Panc1 (cell line): ENCODE results near the gene CIAPIN1. TPM values are rescaled to one million over a fixed set of nuclear protein-coding genes. Genes with fewer than 3 reads are reported as not detected.

ENCODE experiments used
- ATAC-seq: fragments of 200-7000 bp; cut with Tn5 transposase; 2 replicates; pipeline ENCODE4 v1.9.1; 2020; ENCODE audit warnings: mild to moderate bottlenecking, moderate library complexity
- BruUV-seq: library from RNA; stranded (reverse); fragments of 400-500 nt; replicated peaks from 2 replicates; lab custom pipeline; 2021; lab: Mats Ljungman, UMichigan
- CTCF ChIA-PET: fragments of 300-600 bp; sonication (Branson Sonifier 250); formaldehyde crosslinking; loops from one replicate; lab custom pipeline; 2022; ENCODE audit warnings: antibody characterized with exemption; lab: Charles Lee
- POLR2A ChIA-PET: fragments of 300-600 bp; sonication (Branson Sonifier 250); formaldehyde crosslinking; loops from one replicate; lab custom pipeline; 2022; ENCODE audit warnings: antibody characterized with exemption; lab: Charles Lee
- DNase-seq: peaks from one replicate; pipeline ENCODE4 v3.0.0-alpha.2; 2010; ENCODE audit warnings: low read depth, low spot score
- H3K27ac ChIP-seq: 2 replicates; pipeline ENCODE4 v1.5.1; 2011; ENCODE audit warnings: mild to moderate bottlenecking, low read length, inconsistent platforms
- H3K27me3 ChIP-seq: fragments of 200-500 bp; sonication (Bioruptor generic); 2 replicates; pipeline ENCODE4 v1.6.0; 2014; ENCODE audit warnings: low read length, inconsistent platforms; ENCODE audit not compliant: control insufficient read depth, insufficient read depth
- H3K36me3 ChIP-seq: fragments of 200-500 bp; sonication (Bioruptor generic); 2 replicates; pipeline ENCODE4 v1.5.1; 2014; ENCODE audit warnings: inconsistent platforms, mild to moderate bottlenecking, low read length, moderate library complexity; ENCODE audit not compliant: control insufficient read depth, insufficient read depth
- H3K4me1 ChIP-seq: 2 replicates; pipeline ENCODE4 v1.5.1; 2011; ENCODE audit warnings: inconsistent platforms, mild to moderate bottlenecking, low read length, moderate library complexity; ENCODE audit not compliant: control insufficient read depth, insufficient read depth
- H3K4me3 ChIP-seq, 2 experiments: 2 replicates each; pipeline ENCODE4 v1.5.1; 2011 to 2012; ENCODE audit warnings: low read depth in 2 of 2, low read length in 2 of 2, mild to moderate bottlenecking in 2 of 2, inconsistent platforms in 1 of 2, moderate library complexity in 1 of 2
- H3K9me3 ChIP-seq: fragments of 200-500 bp; sonication (Bioruptor generic); 2 replicates; pipeline ENCODE4 v1.5.1; 2014; ENCODE audit warnings: low read depth, mild to moderate bottlenecking, inconsistent platforms, low read length, moderate library complexity; ENCODE audit not compliant: control insufficient read depth, insufficient read depth
- CTCF ChIP-seq: fragments of 450-650 bp; IDR thresholded peaks from 2 replicates; pipeline ENCODE4 v1.5.1; 2017; ENCODE audit warnings: mild to moderate bottlenecking
- POLR2AphosphoS5 ChIP-seq: IDR thresholded peaks from 2 replicates; pipeline ENCODE4 v1.6.1; 2012; ENCODE audit warnings: mild to moderate bottlenecking, low read depth, low read length, moderate library complexity
- SIN3A ChIP-seq: IDR thresholded peaks from 2 replicates; pipeline ENCODE4 v1.6.1; 2012; ENCODE audit warnings: low read depth, mild to moderate bottlenecking, low read length, moderate library complexity, borderline replicate concordance; ENCODE audit not compliant: insufficient read depth
- TCF7L2 ChIP-seq: IDR thresholded peaks from 2 replicates; pipeline ENCODE4 v1.6.1; 2011; ENCODE audit warnings: mild to moderate bottlenecking, low read depth, low read length, inconsistent platforms
- in situ Hi-C: cut with HindIII; loops from 2 replicates; pipeline ENCODE4 v1.10.0; 2016; ENCODE audit warnings: low sequenced_read_pairs, low pct_unique_long_range_greater_than_20kb
- intact Hi-C: fragments of 100-400 bp; cut with micrococcal nuclease; formaldehyde crosslinking; loops from one replicate; pipeline ENCODE4 v1.10.0; 2022; ENCODE audit not compliant: unreplicated experiment
- total RNA-seq: library from RNA; stranded (reverse); gene quantifications from one replicate; pipeline ENCODE4 v1.2.1, GENCODE V29; 2021; ENCODE audit not compliant: unreplicated experiment
- TF ChIP-seq, protein P1 (sequence below), 2 experiments: IDR thresholded peaks; 2 replicates each; pipeline ENCODE4 v1.6.1; 2011 to 2012; ENCODE audit warnings: low read depth in 2 of 2, control low read depth in 1 of 2, low read length in 1 of 2, mild to moderate bottlenecking in 1 of 2, moderate library complexity in 1 of 2; ENCODE audit not compliant: insufficient read depth in 1 of 2

CIAPIN1 gene
- total RNA-seq, 1 experiment from 2014 or later: 64.0 TPM

DNA sequence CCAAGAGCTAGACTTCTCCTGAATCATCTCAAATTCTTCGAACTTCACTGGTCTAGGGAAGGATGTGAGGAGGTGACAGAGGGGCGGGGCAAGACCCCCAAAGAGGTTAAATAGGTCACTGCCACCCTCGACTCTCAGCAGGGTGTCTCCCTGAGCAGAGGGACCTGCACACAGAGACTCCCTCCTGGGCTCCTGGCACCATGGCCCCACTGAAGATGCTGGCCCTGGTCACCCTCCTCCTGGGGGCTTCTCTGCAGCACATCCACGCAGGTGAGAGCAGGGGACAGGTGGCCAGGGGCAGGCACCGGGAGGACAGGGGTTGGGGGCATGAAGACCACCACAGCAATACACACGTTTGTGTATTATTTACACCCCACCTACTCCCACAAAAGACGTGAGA lies 33.5 kb downstream of the CIAPIN1 start:
- in situ Hi-C loops (no loop called here), intact Hi-C loops (no loop called here)
- H3K4me3 ChIP-seq: no peak overlapping the region
- ChIA-PET CTCF (no interaction called here), POLR2A (no interaction called here)
- TF ChIP-seq TCF7L2 (no peak), POLR2AphosphoS5 (no peak), CTCF (no peak), SIN3A (no peak)
- TF ChIP-seq, protein P1, sequence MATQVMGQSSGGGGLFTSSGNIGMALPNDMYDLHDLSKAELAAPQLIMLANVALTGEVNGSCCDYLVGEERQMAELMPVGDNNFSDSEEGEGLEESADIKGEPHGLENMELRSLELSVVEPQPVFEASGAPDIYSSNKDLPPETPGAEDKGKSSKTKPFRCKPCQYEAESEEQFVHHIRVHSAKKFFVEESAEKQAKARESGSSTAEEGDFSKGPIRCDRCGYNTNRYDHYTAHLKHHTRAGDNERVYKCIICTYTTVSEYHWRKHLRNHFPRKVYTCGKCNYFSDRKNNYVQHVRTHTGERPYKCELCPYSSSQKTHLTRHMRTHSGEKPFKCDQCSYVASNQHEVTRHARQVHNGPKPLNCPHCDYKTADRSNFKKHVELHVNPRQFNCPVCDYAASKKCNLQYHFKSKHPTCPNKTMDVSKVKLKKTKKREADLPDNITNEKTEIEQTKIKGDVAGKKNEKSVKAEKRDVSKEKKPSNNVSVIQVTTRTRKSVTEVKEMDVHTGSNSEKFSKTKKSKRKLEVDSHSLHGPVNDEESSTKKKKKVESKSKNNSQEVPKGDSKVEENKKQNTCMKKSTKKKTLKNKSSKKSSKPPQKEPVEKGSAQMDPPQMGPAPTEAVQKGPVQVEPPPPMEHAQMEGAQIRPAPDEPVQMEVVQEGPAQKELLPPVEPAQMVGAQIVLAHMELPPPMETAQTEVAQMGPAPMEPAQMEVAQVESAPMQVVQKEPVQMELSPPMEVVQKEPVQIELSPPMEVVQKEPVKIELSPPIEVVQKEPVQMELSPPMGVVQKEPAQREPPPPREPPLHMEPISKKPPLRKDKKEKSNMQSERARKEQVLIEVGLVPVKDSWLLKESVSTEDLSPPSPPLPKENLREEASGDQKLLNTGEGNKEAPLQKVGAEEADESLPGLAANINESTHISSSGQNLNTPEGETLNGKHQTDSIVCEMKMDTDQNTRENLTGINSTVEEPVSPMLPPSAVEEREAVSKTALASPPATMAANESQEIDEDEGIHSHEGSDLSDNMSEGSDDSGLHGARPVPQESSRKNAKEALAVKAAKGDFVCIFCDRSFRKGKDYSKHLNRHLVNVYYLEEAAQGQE (IDR thresholded peaks at IDR 0.05; ENCODE audit: insufficient read depth in 1 of 2, low read depth in 2 of 2, low read length in 1 of 2): no peak
- no peak overlapping the region for H3K27ac ChIP-seq
- no peaks in the 10 kb centered on the region for H3K36me3 ChIP-seq
- H3K9me3 ChIP-seq: no peaks in the 10 kb centered on the region
- no TSS peak for BruUV-seq
- no peak for DNase-seq
- H3K4me1 ChIP-seq: peaks cover 12% of the 10 kb centered on the region
- ATAC-seq: no peak
- H3K27me3 ChIP-seq: no peaks in the 10 kb centered on the region

DNA sequence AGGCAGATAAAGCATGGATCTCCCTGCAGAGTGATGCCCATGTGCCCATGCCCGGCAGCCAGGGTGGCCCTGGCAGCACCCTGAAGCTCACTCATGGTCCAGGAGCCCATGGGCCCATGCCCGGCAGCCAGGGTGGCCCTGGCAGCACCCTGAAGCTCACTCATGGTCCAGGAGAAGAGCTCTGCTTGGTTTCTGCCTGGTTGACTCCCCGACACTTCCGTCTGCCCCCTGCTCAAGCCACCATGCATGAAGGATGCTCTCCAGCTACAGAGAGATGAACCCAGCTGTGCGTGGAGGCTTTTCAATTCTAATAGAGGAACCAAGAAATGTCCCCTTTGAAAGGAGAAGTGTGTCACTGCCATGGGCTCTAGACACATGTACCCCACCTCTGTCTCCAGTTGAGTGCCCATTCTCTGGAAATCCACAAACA lies 33.9 kb downstream of the CIAPIN1 start:
- ChIA-PET CTCF (interaction anchor here (0.6 to 0.7 kb wide), 2 partner anchors 41 to 113 kb away, joined by 3 read pairs; partner anchors contain the start of gene CX3CL1), POLR2A (no interaction called here)
- no peaks in the 10 kb centered on the region for H3K36me3 ChIP-seq
- TF ChIP-seq POLR2AphosphoS5: no peak
- TF ChIP-seq SIN3A: no peak
- TF ChIP-seq, protein P1 (IDR thresholded peaks at IDR 0.05; ENCODE audit: insufficient read depth in 1 of 2, low read depth in 2 of 2, low read length in 1 of 2): no peak
- TF ChIP-seq CTCF: no peak
- no peak for TF ChIP-seq TCF7L2
- no TSS peak for BruUV-seq
- no peak overlapping the region for H3K27ac ChIP-seq
- in situ Hi-C loops: no loop called here
- no peaks in the 10 kb centered on the region for H3K9me3 ChIP-seq
- intact Hi-C loops: no loop called here
- ATAC-seq: no peak
- no peak for DNase-seq
- H3K4me3 ChIP-seq: no peak overlapping the region
- peaks cover 8% of the 10 kb centered on the region for H3K4me1 ChIP-seq
- H3K27me3 ChIP-seq: no peaks in the 10 kb centered on the region
